K562 (cell line): ENCODE results near the gene TPM4. TPM values are rescaled to one million over a fixed set of nuclear protein-coding genes. Genes with fewer than 3 reads are reported as not detected.

Experiments
- CEBPG ChIP-seq, 3 experiments: fragments of 200-800 bp in 1 of 3; sonication (Bioruptor generic) in 1 of 3; sonication (generic) in 1 of 3; formaldehyde crosslinking in 1 of 3; IDR thresholded peaks in 2 of 3; conservative IDR thresholded peaks in 1 of 3; 2 replicates each; pipeline versions ENCODE4 v1.6.1 to v1.8.0; 2016 to 2022; ENCODE audit warnings: missing compliant biosample characterization in 2 of 3, missing genetic modification characterization in 2 of 3, mild to moderate bottlenecking in 1 of 3, missing genetic modification reagents in 1 of 3
- CEBPZ ChIP-seq: fragments of 150-350 bp; IDR thresholded peaks from 2 replicates; pipeline ENCODE4 v1.6.1; 2014; ENCODE audit warnings: low read depth, mild to moderate bottlenecking, low read length, borderline replicate concordance
- DEAF1 ChIP-seq: fragments of 450-650 bp; formaldehyde crosslinking; IDR thresholded peaks from 2 replicates; pipeline ENCODE4 v1.4.0; 2020; ENCODE audit warnings: mild to moderate bottlenecking, moderate library complexity
- FUS ChIP-seq: fragments of 200-400 bp; formaldehyde crosslinking; optimal IDR thresholded peaks from 2 replicates; pipeline ENCODE3; 2017; ENCODE audit warnings: low read depth, low read length
- HBP1 ChIP-seq: fragments of 450-650 bp; formaldehyde crosslinking; IDR thresholded peaks from 2 replicates; pipeline ENCODE4 v1.4.0; 2022; ENCODE audit warnings: missing genetic modification characterization
- HOMEZ ChIP-seq: fragments of 250-450 bp; sonication (Bioruptor Pico); IDR thresholded peaks from 2 replicates; pipeline ENCODE4 v1.4.0; 2020; ENCODE audit warnings: mild to moderate bottlenecking, moderate library complexity
- MXI1 ChIP-seq: IDR thresholded peaks from 2 replicates; pipeline ENCODE4 v1.6.1; 2011; ENCODE audit warnings: low read depth, mild to moderate bottlenecking, improper control_type of control experiment, low read length
- ZBTB8A ChIP-seq: fragments of 450-650 bp; IDR thresholded peaks from 2 replicates; pipeline ENCODE4 v1.6.1; 2018; ENCODE audit warnings: mild to moderate bottlenecking, moderate library complexity; ENCODE audit not compliant: partially characterized antibody
- ZC3H4 ChIP-seq: sonication (generic); formaldehyde crosslinking; IDR thresholded peaks from 2 replicates; pipeline ENCODE4 v1.9.0; 2021; ENCODE audit warnings: missing genetic modification reagents, borderline replicate concordance
- ZFP30 ChIP-seq: fragments of 250-450 bp; sonication (Bioruptor Pico); IDR thresholded peaks from 2 replicates; pipeline ENCODE4 v1.8.0; 2022; ENCODE audit warnings: moderate library complexity, mild to moderate bottlenecking, inconsistent platforms, borderline replicate concordance
- ZNF347 ChIP-seq: fragments of 450-650 bp; formaldehyde crosslinking; IDR thresholded peaks from 2 replicates; pipeline ENCODE4 v1.4.0; 2020; ENCODE audit warnings: low read depth, mild to moderate bottlenecking, moderate library complexity
- ZNF592 ChIP-seq: fragments of 450-650 bp; IDR thresholded peaks from 2 replicates; pipeline ENCODE4 v1.6.1; 2017; ENCODE audit warnings: antibody characterized with exemption, mild to moderate bottlenecking
- polyA plus RNA-seq, 8 experiments: library from polyadenylated mRNA; depleted of rRNA in 4 of 8; stranded (reverse) in 5 of 8; unstranded in 3 of 8; fragments of >200 nt; fragmentation: Nextera tagmentation in 2 of 8; fragmentation: Illumina TruSeq in 1 of 8; extraction: Ambion mirVana in 2 of 8; extraction: Trizol in 1 of 8; gene quantifications; 2 replicates each; pipeline versions ENCODE4 v1.2.1 to v1.2.3, GENCODE V29; 2011 to 2014; ENCODE audit warnings: inconsistent platforms in 1 of 8, missing spikeins in 1 of 8
- total RNA-seq, 7 experiments: library from RNA; depleted of rRNA in 6 of 7; stranded (reverse); fragments of >200 nt in 6 of 7; fragmentation: Illumina TruSeq in 2 of 7; extraction: Trizol in 2 of 7; gene quantifications; 2 replicates each; pipeline versions ENCODE4 v1.2.1 to v1.2.3, GENCODE V29; 2011 to 2021; ENCODE audit warnings: low replicate concordance in 1 of 7

Gene TPM4
- total and polyA plus RNA-seq, 9 of the 15 experiments (the other 6 are each of a cell fraction or from before 2014, with no cell fraction given): 28.1 to 111 (median 77.4) TPM

- TF ChIP-seq HBP1 (no peak), CEBPZ (no peak), ZFP30 (CRISPR knock-in tag) (no peak), ZNF592 (no peak), CEBPG (CRISPR knock-in tag; IDR thresholded peaks at IDR 0.05) (peak; percentile 57), CEBPG (tag; conservative IDR thresholded peaks at IDR 0.05 in 1 of 2, IDR thresholded peaks at IDR 0.05 in 1 of 2) (peak; percentile 68 to 69), ZC3H4 (CRISPR knock-in tag) (no peak), FUS (no peak), ZBTB8A (no peak), HOMEZ (CRISPR knock-in tag) (no peak), MXI1 (peak; percentile 76), ZNF347 (CRISPR knock-in tag) (no peak), DEAF1 (no peak)
These were observed 2.7 kb downstream of the TPM4 start (continued) for GRCh38 chr19:16078759-16079707.
